GM21381 (cell line): Measurements from ENCODE around the gene SAFB.

Source experiments
- ATAC-seq: cut with Tn5 transposase; IDR thresholded peaks from one replicate; pipeline ENCODE4 v1.9.1; 2021; ENCODE audit warnings: mild to moderate bottlenecking, moderate library complexity; ENCODE audit not compliant: unreplicated experiment

The SAFB gene

DNA sequence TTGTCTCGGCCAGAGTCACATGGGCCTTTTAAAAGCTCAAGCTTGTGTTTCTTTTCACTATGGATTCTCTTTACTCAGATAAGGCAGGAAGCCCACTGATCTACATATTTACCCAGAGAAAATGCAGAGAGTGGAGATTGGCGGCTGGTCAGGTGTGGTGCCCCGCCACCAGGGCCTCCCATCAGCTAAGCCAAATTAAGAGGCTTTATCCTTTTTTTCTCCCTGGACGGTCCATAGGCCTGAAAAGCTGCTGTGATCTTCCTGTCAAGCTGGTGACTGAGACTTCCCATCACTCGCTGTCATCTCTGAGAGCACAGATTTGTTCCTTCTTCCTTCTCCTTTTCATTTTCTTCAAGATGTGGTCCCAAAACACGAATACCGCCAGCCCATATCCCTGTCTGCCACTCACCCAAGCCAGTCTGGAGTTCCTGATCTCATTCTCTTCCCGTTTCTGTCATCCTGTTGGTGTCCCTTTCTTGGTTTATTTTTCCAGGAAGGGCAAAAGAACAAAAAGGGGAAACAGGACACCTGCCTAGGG lies 1.9 kb downstream of the SAFB start:
- ATAC-seq = no peak

DNA sequence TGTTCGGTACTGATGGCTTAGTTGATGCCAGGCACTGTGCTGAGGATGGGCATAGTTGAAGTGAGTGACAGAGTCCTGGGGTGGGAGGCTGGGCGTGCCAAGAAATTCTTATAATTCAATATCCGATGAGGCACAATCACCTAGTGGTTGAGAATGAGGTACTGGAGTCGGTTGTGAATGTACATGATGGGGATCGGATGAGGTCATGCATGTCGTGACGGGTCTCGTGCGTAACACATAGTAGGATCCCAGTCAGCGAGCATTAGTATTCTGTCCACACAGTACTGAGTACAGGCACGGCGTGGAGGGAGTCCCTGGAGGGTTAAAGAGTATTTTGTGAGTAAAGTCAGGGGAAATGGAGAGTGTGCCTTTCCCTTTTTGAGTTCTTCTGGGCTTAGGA lies 2.8 kb downstream of the SAFB start:
- no peak for ATAC-seq

DNA sequence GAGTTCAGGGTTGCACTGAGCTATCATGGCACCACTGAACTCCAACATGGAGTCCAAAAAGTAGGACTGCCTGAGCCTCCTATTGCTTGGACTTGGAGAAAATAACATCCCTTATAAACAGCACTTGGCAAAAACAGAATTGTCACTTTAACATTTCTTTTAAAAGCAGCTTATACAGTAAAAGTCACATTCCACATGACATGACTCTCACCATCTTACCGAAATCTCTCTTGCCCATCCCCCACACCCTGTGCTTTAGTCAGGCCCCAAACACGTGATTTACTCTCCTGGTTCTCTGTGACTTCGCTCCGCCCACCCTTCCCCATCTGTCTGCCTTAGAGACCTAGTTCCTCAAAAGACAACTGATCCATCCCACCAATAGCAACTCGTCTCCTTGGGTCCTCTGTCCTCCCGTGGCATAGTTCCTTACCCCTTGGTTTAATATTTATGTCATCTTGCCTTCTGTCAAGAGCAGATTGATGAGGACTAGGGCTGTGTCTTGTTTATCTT lies 4.6 kb downstream of the SAFB start:
- no peak for ATAC-seq

DNA sequence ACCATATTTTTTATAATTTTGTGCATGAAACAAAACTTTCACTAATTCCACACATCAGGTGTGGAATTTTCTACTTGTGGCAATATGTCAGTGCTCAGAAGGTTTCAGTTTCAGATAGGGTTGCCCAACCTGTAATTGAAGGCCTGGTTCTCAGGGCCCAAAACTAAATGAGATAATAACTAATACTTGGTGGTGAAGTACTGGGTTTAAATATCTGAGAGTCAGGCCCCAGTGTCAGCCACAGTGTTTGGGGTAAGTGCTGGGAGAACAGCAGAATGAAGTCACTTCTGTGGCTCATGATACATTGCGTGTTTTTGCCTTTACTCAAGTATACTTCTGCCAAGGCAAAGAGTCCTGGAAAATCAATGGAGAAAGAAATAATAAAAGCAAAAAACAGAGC lies 5.6 kb downstream of the SAFB start:
- ATAC-seq = no peak

DNA sequence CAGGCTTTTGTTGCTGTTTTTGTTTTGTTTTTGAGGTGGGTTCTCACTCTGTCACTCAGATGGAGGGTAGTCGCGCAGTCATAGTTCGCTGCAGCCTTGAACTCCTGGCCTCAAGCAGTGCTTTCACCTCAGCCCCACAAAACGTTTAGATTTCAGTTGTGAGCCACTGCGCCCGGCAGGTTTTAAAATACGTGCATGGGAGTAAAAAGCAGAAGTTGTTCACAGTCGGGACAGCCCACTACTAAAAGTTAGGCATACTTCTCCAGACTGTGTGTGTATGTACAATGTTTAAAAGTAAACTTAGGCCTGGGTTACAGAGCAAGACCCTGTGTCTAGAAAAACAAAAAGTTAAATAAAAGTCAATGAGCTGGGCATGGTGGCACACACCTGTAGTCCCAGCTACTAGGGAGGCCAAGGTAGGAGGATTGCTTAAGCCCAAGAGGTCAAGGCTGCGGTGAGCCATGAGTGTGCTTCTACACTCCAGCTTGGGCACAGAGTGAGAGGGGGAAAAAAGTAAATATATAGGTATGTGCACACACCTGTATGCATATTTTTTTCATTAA lies 6.1 kb downstream of the SAFB start:
- no peak for ATAC-seq

DNA sequence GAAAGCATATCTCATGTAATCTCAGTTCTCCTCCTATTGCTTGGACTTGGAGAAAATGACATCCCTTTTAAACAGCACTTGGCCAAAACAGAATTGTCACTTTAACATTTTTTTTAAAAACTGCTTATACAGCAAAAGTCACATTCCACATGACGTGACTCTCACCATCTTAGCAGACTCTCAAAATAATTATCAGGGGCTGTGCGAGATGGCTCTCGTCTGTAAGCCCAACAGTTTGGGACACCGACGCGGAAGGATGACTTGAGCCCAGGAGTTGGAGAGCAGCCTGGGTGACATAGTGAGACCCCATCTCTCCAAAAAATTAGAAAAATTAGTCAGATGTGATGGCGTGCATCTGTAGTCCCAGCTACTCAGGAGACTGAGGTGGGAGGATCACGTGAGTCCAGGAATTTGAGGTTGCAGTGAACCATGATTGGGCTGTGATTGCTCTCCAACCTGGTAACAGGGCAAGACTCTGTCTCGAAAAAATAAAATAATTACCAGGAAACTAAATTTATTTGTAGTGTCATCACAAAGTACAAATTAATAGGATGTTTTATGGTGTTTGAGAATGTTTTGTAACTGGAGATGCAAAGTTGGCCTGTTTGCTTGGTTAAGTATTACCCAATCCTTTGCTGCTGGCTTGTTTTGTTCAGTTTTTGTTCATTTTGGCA lies 8.8 kb downstream of the SAFB start:
- no peak for ATAC-seq

DNA sequence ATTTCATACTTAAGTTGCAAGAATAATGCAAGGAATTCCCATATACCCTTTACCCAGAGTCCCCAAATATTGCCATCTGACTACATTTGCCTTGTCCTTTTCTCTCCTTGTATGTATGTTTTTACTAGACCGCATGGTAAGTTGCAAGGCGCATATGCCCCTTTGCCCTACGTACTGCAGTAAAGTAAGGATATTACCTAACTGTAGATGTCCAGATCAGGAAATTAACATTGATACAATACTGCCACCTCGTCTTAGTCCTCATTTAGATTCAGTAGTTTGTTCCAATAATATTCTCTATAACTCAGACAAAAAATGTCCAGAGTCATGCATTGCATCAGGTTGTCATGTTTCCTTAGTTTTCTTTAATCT lies 9.3 kb downstream of the SAFB start:
- no peak for ATAC-seq

DNA sequence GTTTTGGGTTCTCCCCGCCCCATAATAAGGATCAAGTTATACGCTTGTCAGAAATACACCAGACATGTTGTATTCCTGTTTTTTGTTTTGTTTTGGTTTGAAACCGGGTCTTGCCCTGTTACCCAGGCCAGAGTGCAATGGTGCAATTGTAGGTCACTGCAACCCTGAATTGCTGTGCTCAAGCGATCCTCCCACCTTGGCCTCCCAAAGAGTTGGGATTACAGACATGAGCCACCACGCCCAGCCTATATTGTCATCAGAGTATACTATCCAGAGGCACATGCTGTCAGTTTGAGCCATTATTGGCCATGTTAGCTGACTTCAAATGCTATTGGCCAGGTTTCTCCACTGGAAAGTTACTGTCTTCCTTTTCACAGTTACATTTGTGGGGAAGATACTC lies 9.8 kb downstream of the SAFB start:
- ATAC-seq = no peak

DNA sequence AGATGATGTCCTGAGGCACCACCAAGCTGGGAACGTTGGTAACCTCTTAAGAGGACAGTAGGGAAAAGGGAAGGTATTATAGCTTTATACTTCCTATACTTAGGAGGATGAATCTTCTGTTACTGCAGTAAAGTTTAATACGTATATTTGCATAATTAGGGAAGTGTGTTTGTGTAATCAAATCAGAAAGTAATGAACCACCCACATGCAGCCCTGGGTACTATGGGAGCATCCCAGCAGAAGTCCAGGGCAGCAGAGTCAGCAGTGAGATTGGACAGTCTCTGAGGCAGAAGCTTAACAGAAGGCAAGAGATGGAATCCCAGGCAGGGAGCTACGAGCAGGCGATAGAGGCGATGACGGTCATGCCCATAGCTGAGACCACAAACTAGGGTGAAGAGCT lies 12.5 kb downstream of the SAFB start:
- ATAC-seq = no peak

DNA sequence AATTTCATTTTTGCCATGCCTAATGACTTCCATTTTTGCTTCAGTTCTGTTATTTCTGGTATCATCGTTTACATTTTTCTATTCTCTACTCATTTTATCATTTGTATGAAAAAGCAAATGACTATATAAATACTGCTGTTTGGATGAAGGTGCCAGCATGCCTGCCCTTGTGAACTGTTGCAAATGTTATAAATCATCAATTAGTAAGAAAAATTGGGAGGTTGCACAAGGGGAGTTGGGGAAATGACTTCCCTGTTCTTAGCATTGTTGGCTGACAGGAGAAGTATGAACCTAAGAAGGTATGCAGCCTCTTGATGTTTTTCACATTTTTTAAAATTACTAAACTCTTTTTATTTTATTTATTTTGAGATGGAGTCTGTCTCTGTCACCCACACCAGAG lies 15.1 kb downstream of the SAFB start:
- no peak for ATAC-seq

DNA sequence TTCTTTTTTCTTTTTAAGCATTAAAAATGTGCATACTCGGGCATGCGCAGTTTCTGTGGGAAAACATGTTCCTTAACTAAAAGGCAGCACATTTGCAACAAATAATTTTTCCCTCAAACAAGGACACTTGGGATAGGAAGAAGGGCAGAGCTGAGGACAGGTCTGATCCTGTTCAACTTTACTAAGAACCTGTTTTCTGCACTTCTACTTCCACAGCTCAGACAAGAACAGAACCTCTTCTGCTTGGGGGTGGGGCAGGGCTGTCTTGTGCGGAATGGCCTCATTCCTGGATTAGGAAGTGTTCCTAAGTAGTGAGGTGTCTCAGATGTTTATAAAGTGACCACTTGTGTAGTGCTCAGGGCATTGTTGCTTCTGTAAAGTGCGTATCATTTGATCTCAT lies 18.3 kb downstream of the SAFB start:
- ATAC-seq = no peak

DNA sequence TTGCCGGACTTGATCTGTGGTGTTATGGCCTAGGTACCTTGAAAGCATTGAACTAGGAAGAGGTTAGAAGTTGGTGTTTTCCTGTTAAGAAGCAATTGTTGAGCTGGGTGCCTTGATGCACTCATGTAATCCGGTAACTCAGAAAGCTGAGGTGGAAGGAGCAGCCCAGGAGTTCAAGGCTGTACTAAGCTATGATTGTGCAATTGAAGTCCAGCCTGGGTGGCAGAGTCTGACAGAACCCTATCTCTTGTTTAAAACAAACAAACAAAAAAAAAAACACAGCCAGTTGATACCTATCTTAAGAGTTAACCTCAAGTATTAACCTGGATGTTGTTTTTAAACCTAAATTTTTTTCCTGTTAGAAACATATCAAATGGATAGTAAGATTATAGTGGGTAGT lies 19.3 kb downstream of the SAFB start:
- ATAC-seq = no peak

DNA sequence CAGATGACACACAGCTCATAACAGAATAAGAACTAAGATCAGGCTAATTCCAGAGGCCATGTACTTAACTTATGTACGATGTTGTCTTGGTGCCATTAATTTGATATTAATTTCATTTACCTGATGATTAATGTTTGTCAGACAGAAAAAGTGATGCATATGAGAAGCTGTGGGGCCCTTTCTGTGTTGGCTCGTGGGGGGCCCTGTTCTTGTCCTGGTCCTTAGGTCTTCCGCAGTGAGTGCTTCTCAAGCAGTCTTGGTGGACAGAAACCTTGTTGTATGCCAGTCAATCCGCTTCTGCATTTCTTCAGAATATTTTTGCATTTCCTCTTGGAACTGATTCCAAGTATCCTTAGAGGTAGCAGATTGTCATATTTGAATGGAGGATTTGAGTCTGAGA lies 20.2 kb downstream of the SAFB start:
- no peak for ATAC-seq

DNA sequence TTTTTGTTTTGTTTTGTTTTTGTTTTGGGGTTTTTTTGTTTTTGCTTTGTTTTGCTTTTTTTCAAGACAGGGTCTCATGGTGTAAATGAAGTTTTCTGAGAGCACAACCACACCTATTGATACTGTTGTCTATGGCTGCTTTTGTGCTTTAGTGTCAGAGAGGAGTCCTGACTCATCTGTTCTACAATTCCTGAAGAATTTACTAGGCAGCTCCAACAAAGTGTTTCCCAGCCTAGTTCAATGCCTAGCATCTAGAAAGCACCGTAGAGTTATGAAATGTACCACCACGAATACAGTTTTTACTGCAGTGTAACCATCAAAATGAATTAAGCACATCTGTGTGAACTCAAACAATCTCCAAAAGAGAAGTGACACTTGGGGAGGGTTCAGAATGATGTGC lies 21.2 kb downstream of the SAFB start:
- ATAC-seq = no peak

DNA sequence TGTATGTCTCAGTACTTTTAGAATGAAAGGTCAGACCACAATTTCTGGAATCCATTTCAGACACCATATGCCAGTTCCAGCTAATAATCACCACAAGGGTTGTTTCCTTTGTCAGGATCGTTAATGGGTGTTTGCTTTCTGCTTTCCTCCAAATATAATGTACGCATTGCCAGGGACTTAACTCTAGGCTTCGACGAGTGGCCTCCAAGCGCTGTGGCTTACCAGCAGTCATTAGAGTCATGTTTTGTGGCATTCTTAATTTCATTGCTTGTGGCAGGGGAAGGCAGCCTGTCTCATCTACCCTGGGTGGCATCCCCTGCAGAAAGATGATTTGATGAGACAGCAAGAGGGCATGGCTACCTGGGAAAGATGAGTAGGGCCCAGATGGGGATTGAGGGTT lies 22.5 kb downstream of the SAFB start:
- ATAC-seq = no peak

DNA sequence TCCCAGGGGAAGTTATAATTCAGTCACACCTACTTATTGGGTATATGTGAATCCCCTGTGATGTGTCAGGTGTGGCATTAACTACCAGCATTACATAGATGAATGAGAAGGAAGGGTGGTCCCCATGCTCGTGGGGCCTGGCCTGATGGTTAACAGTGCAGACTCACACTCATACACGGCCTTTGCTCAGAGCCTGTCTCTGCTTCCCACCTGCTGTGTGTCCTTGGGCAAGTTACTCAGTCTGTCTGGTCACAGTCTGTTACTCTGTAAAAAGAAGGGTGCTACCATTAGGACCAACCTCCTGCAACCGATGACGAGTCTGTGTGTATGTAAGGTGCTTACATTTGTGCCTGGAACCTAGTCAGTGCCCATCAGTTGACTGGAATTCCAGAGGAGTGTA lies 23.8 kb downstream of the SAFB start:
- ATAC-seq = no peak

DNA sequence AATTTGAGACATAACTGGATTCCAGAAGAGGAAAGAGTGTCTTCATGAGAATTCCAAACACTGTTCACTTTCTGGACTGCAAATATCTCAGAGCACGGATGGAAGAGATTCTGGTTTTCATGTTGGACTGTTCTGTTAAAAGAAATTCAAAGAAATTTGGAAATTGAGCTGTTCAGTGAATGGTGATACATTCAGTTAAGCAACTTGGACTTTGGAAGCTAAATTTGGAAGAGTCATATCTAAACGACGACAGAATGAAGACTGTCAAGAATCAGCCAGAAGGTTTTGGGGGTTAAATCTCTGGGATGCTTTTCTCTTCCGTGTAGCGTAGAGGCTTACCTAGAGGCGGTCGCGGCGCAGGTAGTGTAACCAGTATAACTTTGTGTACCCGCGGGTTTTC lies 25.6 kb downstream of the SAFB start:
- ATAC-seq = no peak

DNA sequence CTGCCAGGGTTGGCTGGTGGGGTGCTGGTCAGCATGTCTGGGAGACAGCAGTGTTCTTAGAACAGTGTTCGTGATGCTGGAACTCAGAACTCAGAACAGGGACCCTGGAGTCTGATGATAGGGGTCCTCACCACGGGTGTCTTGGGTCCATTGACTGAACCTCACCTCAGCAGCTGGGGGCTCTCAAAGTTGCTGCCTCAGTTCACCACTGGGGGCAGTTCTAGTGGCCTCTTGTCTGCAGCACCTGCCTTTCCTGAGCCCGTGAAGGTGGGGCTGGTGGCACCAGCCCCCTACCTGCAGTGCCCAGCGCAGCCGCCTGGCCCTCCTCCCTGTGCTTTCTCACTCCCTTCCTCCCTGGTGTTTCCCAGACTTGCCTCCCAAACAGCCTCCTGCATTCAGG lies 28.5 kb downstream of the SAFB start:
- no peak for ATAC-seq

DNA sequence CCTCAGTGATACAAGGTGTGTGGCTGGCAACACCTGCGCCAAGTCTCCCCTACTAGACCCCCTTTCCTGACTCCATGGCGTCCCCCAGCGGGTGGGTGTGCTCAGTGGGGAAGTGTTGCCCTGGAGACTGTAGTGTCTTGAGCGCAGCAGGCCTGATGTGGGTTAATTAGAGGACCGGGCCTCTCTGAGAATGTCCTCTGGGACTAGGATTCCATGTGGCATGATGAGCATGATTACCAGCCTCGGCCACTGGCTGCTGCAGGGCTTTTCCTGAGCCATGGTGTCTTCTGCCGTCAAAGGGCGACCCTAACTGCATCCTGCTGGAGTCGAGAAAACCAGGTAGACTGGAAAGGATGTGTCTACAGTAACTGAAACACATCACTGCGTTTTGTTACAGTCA lies 29.4 kb downstream of the SAFB start:
- ATAC-seq = no peak

DNA sequence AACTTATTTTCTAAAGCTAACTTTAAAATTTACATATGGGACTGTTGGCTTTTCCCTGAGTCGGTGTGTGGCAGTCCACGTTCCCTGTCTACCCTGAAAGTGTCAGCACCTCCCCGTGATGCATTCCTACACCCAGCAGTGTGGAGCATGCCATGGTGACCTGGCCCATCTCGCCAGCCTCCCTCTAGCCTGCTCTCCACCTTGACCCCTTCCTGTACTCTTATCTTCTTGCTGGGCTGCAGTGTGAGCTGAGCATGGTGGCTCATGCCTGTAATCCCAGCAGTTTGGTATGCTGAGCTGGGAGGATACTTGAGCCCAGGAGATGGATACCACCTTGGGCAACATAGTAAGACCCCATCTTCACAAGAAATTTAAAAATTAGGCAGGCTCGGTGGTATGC lies 32.0 kb downstream of the SAFB start:
- ATAC-seq = no peak

DNA sequence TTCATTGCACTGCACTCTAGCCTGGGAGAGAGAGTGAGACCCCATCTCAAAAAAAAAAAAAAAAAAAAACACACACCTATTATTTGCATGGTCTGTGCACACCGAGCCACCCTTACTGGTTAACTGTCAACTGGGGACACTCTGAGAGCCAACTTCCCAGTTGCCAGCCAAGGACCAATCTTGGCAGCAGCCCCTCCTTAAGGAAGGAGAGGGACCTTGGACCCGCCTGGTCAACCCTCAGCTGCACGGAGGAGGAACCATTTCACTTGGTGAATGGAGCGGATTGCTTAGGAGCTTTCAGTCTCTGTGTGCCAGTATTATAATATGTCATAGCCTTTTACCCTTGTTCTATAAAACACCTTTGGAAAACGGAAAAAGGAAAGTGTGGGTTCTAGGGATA lies 32.5 kb downstream of the SAFB start:
- ATAC-seq = no peak

DNA sequence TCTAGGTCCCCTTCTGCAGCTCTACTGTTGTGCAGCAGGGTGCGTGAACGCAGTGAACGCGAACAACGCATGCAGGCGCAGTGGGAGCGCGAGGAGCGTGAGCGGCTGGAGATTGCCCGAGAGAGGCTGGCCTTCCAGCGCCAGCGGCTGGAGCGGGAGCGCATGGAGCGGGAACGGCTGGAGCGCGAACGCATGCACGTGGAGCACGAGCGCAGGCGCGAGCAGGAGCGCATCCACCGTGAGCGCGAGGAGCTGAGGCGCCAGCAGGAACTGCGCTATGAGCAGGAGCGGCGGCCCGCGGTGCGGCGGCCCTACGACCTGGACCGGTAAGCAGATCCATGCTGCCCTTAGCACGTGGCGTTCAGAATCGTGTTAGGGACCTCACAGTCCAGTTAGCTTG lies 38.6 kb downstream of the SAFB start:
- no peak for ATAC-seq

DNA sequence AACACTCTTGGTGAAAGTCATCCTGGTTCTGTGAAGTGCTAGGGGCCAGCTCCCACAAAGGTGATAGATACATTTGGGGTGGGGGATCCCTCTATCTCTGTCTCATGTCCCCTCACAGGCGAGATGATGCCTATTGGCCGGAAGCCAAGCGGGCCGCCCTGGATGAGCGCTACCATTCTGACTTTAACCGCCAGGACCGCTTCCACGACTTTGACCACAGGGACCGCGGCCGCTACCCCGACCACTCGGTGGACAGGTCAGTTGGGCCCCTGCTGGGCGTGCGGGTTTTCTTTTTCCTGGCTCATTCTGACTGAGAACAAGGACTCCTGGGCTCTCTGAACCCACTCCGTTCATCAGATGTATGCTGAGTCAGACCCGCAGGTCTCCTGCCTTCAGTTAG lies 41.0 kb downstream of the SAFB start:
- no peak for ATAC-seq
